WTC11 (cell line): ENCODE results near the gene ZEB2. TPM values are rescaled to one million over a fixed set of nuclear protein-coding genes. Genes with fewer than 3 reads are reported as not detected.

Experiments
- ATAC-seq: fragments of 200-7000 bp; cut with Tn5 transposase; 2 replicates; pipeline ENCODE4 v1.10.0; 2021; ENCODE audit warnings: mild to moderate bottlenecking, moderate library complexity
- CTCF ChIA-PET: fragments of 300-600 bp; sonication (Branson Sonifier 250); formaldehyde crosslinking; loops from one replicate; lab custom pipeline; 2021; ENCODE audit warnings: antibody characterized with exemption; lab: Charles Lee
- POLR2A ChIA-PET: fragments of 350-600 bp; sonication (Branson Sonifier 250); formaldehyde crosslinking; loops from one replicate; lab custom pipeline; 2021; ENCODE audit warnings: antibody characterized with exemption; lab: Charles Lee
- DNase-seq: peaks from one replicate; pipeline ENCODE4 v3.0.0; 2021; ENCODE audit warnings: low spot score
- H3K27ac Mint-ChIP-seq: 2 replicates; pipeline ENCODE4 v1.8.0; 2021; ENCODE audit warnings: mixed read lengths
- H3K27me3 Mint-ChIP-seq: 2 replicates; pipeline ENCODE4 v1.8.0; 2021; ENCODE audit warnings: low read depth, mild to moderate bottlenecking, moderate library complexity, mixed read lengths
- H3K36me3 Mint-ChIP-seq: 2 replicates; pipeline ENCODE4 v1.8.0; 2021; ENCODE audit warnings: mixed read lengths
- H3K4me1 Mint-ChIP-seq: 2 replicates; pipeline ENCODE4 v1.8.0; 2022; ENCODE audit warnings: mixed read lengths
- H3K4me3 Mint-ChIP-seq: 2 replicates; pipeline ENCODE4 v1.8.0; 2021; ENCODE audit warnings: mild to moderate bottlenecking, moderate library complexity, mixed read lengths
- H3K9me3 Mint-ChIP-seq: 2 replicates; pipeline ENCODE4 v1.8.0; 2021; ENCODE audit warnings: mixed read lengths
- AR ChIP-seq: fragments of 250-450 bp; sonication (Bioruptor Pico); IDR thresholded peaks from 2 replicates; pipeline ENCODE4 v1.9.0; 2021; ENCODE audit warnings: mild to moderate bottlenecking
- CDX4 ChIP-seq: fragments of 250-450 bp; sonication (Bioruptor Pico); IDR thresholded peaks from 2 replicates; pipeline ENCODE4 v1.9.0; 2021; ENCODE audit warnings: moderate library complexity, mild to moderate bottlenecking, inconsistent platforms, borderline replicate concordance
- CREB1 ChIP-seq: sonication (generic); formaldehyde crosslinking; IDR thresholded peaks from 2 replicates; pipeline ENCODE4 v1.8.0; 2023; ENCODE audit warnings: mild to moderate bottlenecking, missing genetic modification reagents
- E2F5 ChIP-seq: sonication (generic); formaldehyde crosslinking; IDR thresholded peaks from 2 replicates; pipeline ENCODE4 v1.8.1; 2022; ENCODE audit warnings: mild to moderate bottlenecking, moderate library complexity, missing genetic modification reagents
- ELF4 ChIP-seq: sonication (generic); formaldehyde crosslinking; IDR thresholded peaks from 2 replicates; pipeline ENCODE4 v1.8.1; 2022; ENCODE audit warnings: low read depth, mild to moderate bottlenecking, moderate library complexity, missing genetic modification reagents
- EMX1 ChIP-seq: fragments of 250-450 bp; sonication (Bioruptor Pico); IDR thresholded peaks from 2 replicates; pipeline ENCODE4 v1.8.0; 2021; ENCODE audit warnings: mild to moderate bottlenecking
- FOXP4 ChIP-seq: sonication (generic); formaldehyde crosslinking; IDR thresholded peaks from 2 replicates; pipeline ENCODE4 v1.8.0; 2022; ENCODE audit warnings: mild to moderate bottlenecking, missing genetic modification reagents
- HMGA2 ChIP-seq: fragments of 250-450 bp; sonication (Bioruptor Pico); IDR thresholded peaks from 2 replicates; pipeline ENCODE4 v1.4.0; 2021; ENCODE audit warnings: mild to moderate bottlenecking, moderate library complexity
- IRF2 ChIP-seq: sonication (generic); formaldehyde crosslinking; IDR thresholded peaks from 2 replicates; pipeline ENCODE4 v1.8.0; 2022; ENCODE audit warnings: low read depth, missing genetic modification reagents, borderline replicate concordance
- MAX ChIP-seq: sonication (generic); formaldehyde crosslinking; IDR thresholded peaks from 2 replicates; pipeline ENCODE4 v1.8.0; 2022; ENCODE audit warnings: mild to moderate bottlenecking, missing genetic modification reagents
- PRRX2 ChIP-seq: fragments of 250-450 bp; sonication (Bioruptor Pico); IDR thresholded peaks from 2 replicates; pipeline ENCODE4 v1.8.0; 2021; ENCODE audit warnings: mild to moderate bottlenecking
- ZBTB21 ChIP-seq: sonication (generic); formaldehyde crosslinking; IDR thresholded peaks from 2 replicates; pipeline ENCODE4 v1.8.1; 2023; ENCODE audit warnings: mild to moderate bottlenecking, missing genetic modification reagents, borderline replicate concordance
- ZNF138 ChIP-seq: sonication (generic); formaldehyde crosslinking; conservative IDR thresholded peaks from 2 replicates; pipeline ENCODE4 v1.8.1; 2022; ENCODE audit warnings: mild to moderate bottlenecking, moderate library complexity, missing genetic modification reagents
- ZNF219 ChIP-seq: sonication (generic); formaldehyde crosslinking; IDR thresholded peaks from 2 replicates; pipeline ENCODE4 v1.8.0; 2023; ENCODE audit warnings: missing genetic modification reagents, mild to moderate bottlenecking, borderline replicate concordance
- ZNF317 ChIP-seq: sonication (generic); formaldehyde crosslinking; IDR thresholded peaks from 2 replicates; pipeline ENCODE4 v1.8.1; 2023; ENCODE audit warnings: low read depth, mild to moderate bottlenecking, moderate library complexity, missing genetic modification reagents, borderline replicate concordance
- ZNF396 ChIP-seq: fragments of 250-450 bp; sonication (Bioruptor Pico); IDR thresholded peaks from 2 replicates; pipeline ENCODE4 v1.8.0; 2021; ENCODE audit warnings: mild to moderate bottlenecking, moderate library complexity, borderline replicate concordance
- ZNF512 ChIP-seq: sonication (generic); formaldehyde crosslinking; IDR thresholded peaks from 2 replicates; pipeline ENCODE4 v1.8.1; 2022; ENCODE audit warnings: missing genetic modification reagents, borderline replicate concordance
- ZNF671 ChIP-seq: fragments of 250-450 bp; sonication (Bioruptor Pico); IDR thresholded peaks from 2 replicates; pipeline ENCODE4 v1.8.0; 2021; ENCODE audit warnings: mild to moderate bottlenecking
- total RNA-seq: library from RNA; stranded (reverse); gene quantifications from 3 replicates; pipeline ENCODE4 v1.2.3, GENCODE V29; 2021

ZEB2 gene
- total RNA-seq, 1 experiment from 2014 or later = 0.42 TPM

GRCh38 chr2:144545787-144546186 is 25.9 kb upstream of the ZEB2 start:
- Mint-ChIP-seq H3K36me3 (no peaks in the 10 kb centered on the region), H3K4me1 (peaks cover 15% of the 10 kb centered on the region), H3K27ac (no peak overlapping the region), H3K9me3 (no peaks in the 10 kb centered on the region), H3K4me3 (no peak overlapping the region), H3K27me3 (no peaks in the 10 kb centered on the region; the same call in 1 of the 2 replicates)
- CTCF ChIA-PET = no interaction called here
- no peak for ATAC-seq
- no peak for DNase-seq
- no peak for TF ChIP-seq PRRX2 (CRISPR knock-in tag)
- POLR2A ChIA-PET = no interaction called here

GRCh38 chr2:144544053-144544452 is 24.1 kb upstream of the ZEB2 start:
- Mint-ChIP-seq H3K36me3 (no peaks in the 10 kb centered on the region), H3K9me3 (no peaks in the 10 kb centered on the region), H3K4me1 (peaks cover 11% of the 10 kb centered on the region), H3K4me3 (no peak overlapping the region)
- POLR2A ChIA-PET = no interaction called here
- TF ChIP-seq EMX1 (CRISPR knock-in tag) (no peak), ZNF512 (CRISPR knock-in tag) (no peak), HMGA2 (CRISPR knock-in tag) (no peak), ZNF219 (no peak), ZNF671 (no peak), CDX4 (no peak), ELF4 (CRISPR knock-in tag) (no peak), AR (CRISPR knock-in tag) (no peak), ZNF138 (no peak), CREB1 (CRISPR knock-in tag) (no peak)
- TF ChIP-seq, all 79 proteins: peak for 0
- ATAC-seq (no peak), DNase-seq (no peak)
- CTCF ChIA-PET = no interaction called here
- Mint-ChIP-seq H3K27ac (no peak overlapping the region), H3K27me3 (no peaks in the 10 kb centered on the region)

- POLR2A ChIA-PET = no interaction called here
- DNase-seq (no peak), ATAC-seq (no peak)
- Mint-ChIP-seq H3K27me3 (no peaks in the 10 kb centered on the region), H3K36me3 (no peaks in the 10 kb centered on the region), H3K4me3 (no peak overlapping the region), H3K4me1 (peaks cover 9% of the 10 kb centered on the region), H3K9me3 (no peaks in the 10 kb centered on the region), H3K27ac (no peak overlapping the region)
- CTCF ChIA-PET = no interaction called here
- TF ChIP-seq ZNF396 (CRISPR knock-in tag) (no peak), IRF2 (CRISPR knock-in tag) (no peak), ZNF317 (CRISPR knock-in tag) (no peak), E2F5 (CRISPR knock-in tag) (no peak), MAX (CRISPR knock-in tag) (no peak), FOXP4 (no peak), ZBTB21 (CRISPR knock-in tag) (no peak), CDX4 (no peak)
Observed at GRCh38 chr2:144541396-144541795, 21.5 kb upstream of the ZEB2 start.
